ENCODE measurements around the gene ALDH1B1.

DNA sequence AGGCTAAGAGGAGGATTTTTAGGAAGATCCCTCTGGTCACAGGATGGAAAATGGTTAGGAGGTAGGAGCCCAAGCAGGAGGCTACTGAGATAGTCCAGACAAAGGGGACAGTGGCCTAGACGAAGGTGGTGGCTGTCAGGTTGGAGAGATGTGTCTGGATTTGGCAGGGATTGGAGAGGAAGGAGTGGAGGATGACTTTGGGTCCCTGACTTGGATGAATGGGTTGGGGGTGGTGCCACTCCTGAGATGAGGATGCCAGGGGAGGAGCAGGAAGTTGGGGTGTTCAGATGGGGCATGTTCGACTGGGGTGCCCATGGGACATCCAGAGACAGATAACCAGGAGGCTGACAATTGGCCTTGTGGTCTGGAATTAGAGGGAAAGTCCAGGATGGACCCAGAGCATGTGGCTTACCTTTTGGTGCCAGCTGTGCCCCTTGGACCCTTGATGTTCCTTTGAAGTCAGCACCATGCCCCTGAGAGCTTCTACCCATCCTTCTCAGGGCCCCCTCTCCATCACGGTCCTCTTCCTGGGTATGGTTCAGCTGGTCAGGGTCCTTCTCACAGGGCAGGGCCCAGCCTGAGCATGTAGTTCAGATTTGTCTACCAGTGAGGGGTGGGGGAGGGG lies 46.9 kb downstream of the ALDH1B1 start:
- TF ChIP-seq EZH2 (IDR thresholded peaks at IDR 0.05) (no peak), POLR2AphosphoS5 (IDR thresholded peaks at IDR 0.05; ENCODE audit: borderline replicate concordance, low read depth, low read length) (no peak)

Measured in SK-N-MC (cell line).